GM18507 (cell line): Measurements from ENCODE around the gene ZNF326.
"Not testable (repeated sequence)": the region's sequence is repeated elsewhere in the genome, so short reads cannot be mapped to it uniquely, and the experiment has no call there.

Experiments
- DNase-seq: peaks from one replicate; pipeline ENCODE4 v3.0.0; 2011; ENCODE audit warnings: low read depth; ENCODE audit not compliant: insufficient read length; ENCODE audit errors: extremely low spot score
- FAIRE-seq: peaks from 2 replicates; lab custom pipeline; 2011; peaks lifted over from hg19 to GRCh38; lab: Jason Lieb, UNC

Gene ZNF326

GRCh38 chr1:89962742-89963075 is 32.2 kb upstream of the ZNF326 start:
- FAIRE-seq: no peak
- no peak for DNase-seq

- FAIRE-seq (no peak), DNase-seq (no peak)
Observed at GRCh38 chr1:89965193-89965768, 29.6 kb upstream of the ZNF326 start.

- DNase-seq (no peak), FAIRE-seq (no peak)
Observed at GRCh38 chr1:89966656-89967055, 28.3 kb upstream of the ZNF326 start.

GRCh38 chr1:89971600-89971999 is 23.3 kb upstream of the ZNF326 start:
- DNase-seq (no peak), FAIRE-seq (peak; percentile 42)

GRCh38 chr1:89972024-89972423 is 22.9 kb upstream of the ZNF326 start:
- DNase-seq (no peak), FAIRE-seq (no peak)

GRCh38 chr1:89973471-89974127 is 21.3 kb upstream of the ZNF326 start:
- no peak for DNase-seq
- no peak for FAIRE-seq

GRCh38 chr1:89974256-89974655 is 20.7 kb upstream of the ZNF326 start:
- FAIRE-seq (no peak), DNase-seq (no peak)

- no peak for DNase-seq
- FAIRE-seq: no peak
Observed at GRCh38 chr1:89974696-89975470, 20.0 kb upstream of the ZNF326 start.

- FAIRE-seq (no peak), DNase-seq (no peak)
Observed at GRCh38 chr1:89975540-89976125, 19.3 kb upstream of the ZNF326 start.

- FAIRE-seq (no peak), DNase-seq (no peak)
Observed at GRCh38 chr1:89978755-89979154, 16.2 kb upstream of the ZNF326 start.

GRCh38 chr1:89980605-89981004 is 14.3 kb upstream of the ZNF326 start:
- FAIRE-seq (no peak), DNase-seq (no peak)

- not testable (repeated sequence) for FAIRE-seq, DNase-seq
Observed at GRCh38 chr1:89982846-89983245, 12.1 kb upstream of the ZNF326 start.

- DNase-seq, FAIRE-seq: not testable (repeated sequence)
Observed at GRCh38 chr1:89984564-89985116, 10.3 kb upstream of the ZNF326 start.

- no peak for DNase-seq
- FAIRE-seq: no peak
Observed at GRCh38 chr1:89986020-89986419, 8.9 kb upstream of the ZNF326 start.

GRCh38 chr1:89987159-89987819 is 7.6 kb upstream of the ZNF326 start:
- DNase-seq: peak; percentile 46
- peak; percentile 92 for FAIRE-seq

- no peak for DNase-seq
- FAIRE-seq: no peak
Observed at GRCh38 chr1:89989099-89989498, 5.8 kb upstream of the ZNF326 start.

GRCh38 chr1:89989799-89990198 is 5.1 kb upstream of the ZNF326 start:
- no peak for DNase-seq
- no peak for FAIRE-seq

GRCh38 chr1:89990976-89991831 is 3.7 kb upstream of the ZNF326 start:
- DNase-seq (no peak), FAIRE-seq (no peak)

- FAIRE-seq: no peak
Observed at GRCh38 chr1:89993541-89993940, 1.4 kb upstream of the ZNF326 start.

More at GRCh38 chr1:89993541-89993940, 1.4 kb upstream of the ZNF326 start:
- no peak for DNase-seq
